WI38 (cell line): Measurements from ENCODE around the gene GLCE.

Source experiments
- H3K4me3 ChIP-seq: 2 replicates; pipeline ENCODE4 v1.5.1; 2011; ENCODE audit warnings: low read depth, mild to moderate bottlenecking, control low read depth, low read length
- CTCF ChIP-seq: IDR thresholded peaks from 2 replicates; pipeline ENCODE4 v1.5.1; 2012; ENCODE audit warnings: low read depth, mild to moderate bottlenecking, control low read depth, low read length

GLCE gene

GRCh38 chr15:69160141-69160993 is at the start of gene GLCE:
TSS of gene GLCE (plus strand) at chr15:69160635. CDS start at chr15:69255807, 95,172 bp downstream.
- TF ChIP-seq CTCF: no peak

GRCh38 chr15:69114331-69114928 is 46.0 kb upstream of the GLCE start:
- H3K4me3 ChIP-seq: no peak overlapping the region
- TF ChIP-seq CTCF: no peak

More at GRCh38 chr15:69160141-69160993, at the start of gene GLCE:
- peak within 1 kb of the TSS; percentile 94 for H3K4me3 ChIP-seq

GRCh38 chr15:69115031-69115430 is 45.4 kb upstream of the GLCE start:
- no peak for TF ChIP-seq CTCF
- no peak overlapping the region for H3K4me3 ChIP-seq

GRCh38 chr15:69116391-69116790 is 44.0 kb upstream of the GLCE start:
- no peak for TF ChIP-seq CTCF
- H3K4me3 ChIP-seq: no peak overlapping the region

- H3K4me3 ChIP-seq: no peak overlapping the region
- no peak for TF ChIP-seq CTCF
These were observed 43.0 kb upstream of the GLCE start for GRCh38 chr15:69117431-69117871.

GRCh38 chr15:69118089-69118488 is 42.3 kb upstream of the GLCE start:
- H3K4me3 ChIP-seq: no peak overlapping the region
- no peak for TF ChIP-seq CTCF

- TF ChIP-seq CTCF: no peak
- H3K4me3 ChIP-seq: no peak overlapping the region
These were observed 41.4 kb upstream of the GLCE start for GRCh38 chr15:69119001-69119400.
